HepG2 (cell line): ENCODE data around the gene PLEKHG5. TPM values are rescaled to one million over a fixed set of nuclear protein-coding genes. Genes with fewer than 3 reads are reported as not detected.

Source experiments
- NAIF1 ChIP-seq: sonication (generic); formaldehyde crosslinking; IDR thresholded peaks from 2 replicates; pipeline ENCODE4 v1.5.0; 2020; ENCODE audit warnings: mild to moderate bottlenecking, missing genetic modification reagents, borderline replicate concordance
- NR2F2 ChIP-seq: IDR thresholded peaks from 2 replicates; pipeline ENCODE4 v1.6.1; 2012; ENCODE audit warnings: low read depth, inconsistent platforms, borderline replicate concordance
- TAF1 ChIP-seq: sonication (generic); formaldehyde crosslinking; IDR thresholded peaks from 2 replicates; pipeline ENCODE4 v1.4.0; 2020; ENCODE audit warnings: missing genetic modification reagents
- ZNF10 ChIP-seq: sonication (generic); formaldehyde crosslinking; IDR thresholded peaks from 2 replicates; pipeline ENCODE4 v1.4.0; 2020; ENCODE audit warnings: mild to moderate bottlenecking, low read depth, missing genetic modification reagents, borderline replicate concordance
- ZNF235 ChIP-seq: sonication (generic); formaldehyde crosslinking; IDR thresholded peaks from 2 replicates; pipeline ENCODE4 v1.8.1; 2023; ENCODE audit warnings: mild to moderate bottlenecking, missing genetic modification reagents, borderline replicate concordance
- ZNF3 ChIP-seq: IDR thresholded peaks from 2 replicates; pipeline ENCODE4 v1.7.0; 2017; ENCODE audit warnings: inconsistent platforms
- ZNF34 ChIP-seq: sonication (generic); formaldehyde crosslinking; IDR thresholded peaks from 2 replicates; pipeline ENCODE4 v1.4.0; 2020; ENCODE audit warnings: mild to moderate bottlenecking, missing genetic modification reagents, borderline replicate concordance
- ZNF782 ChIP-seq: sonication (generic); formaldehyde crosslinking; IDR thresholded peaks from 2 replicates; pipeline ENCODE4 v1.4.0; 2020; ENCODE audit warnings: missing genetic modification reagents, mild to moderate bottlenecking, borderline replicate concordance
- polyA plus RNA-seq, 8 experiments: library from polyadenylated mRNA; depleted of rRNA in 3 of 8; stranded (reverse) in 7 of 8; unstranded in 1 of 8; fragments of >200 nt; fragmentation: Illumina TruSeq in 4 of 8; extraction: Trizol in 4 of 8; gene quantifications; 2 replicates each; pipeline versions ENCODE4 v1.2.1 to v1.2.3, GENCODE V29; 2011 to 2016; ENCODE audit warnings: low read depth in 4 of 8, missing spikeins in 1 of 8, mixed read lengths in 1 of 8; ENCODE audit not compliant: insufficient read depth in 1 of 8
- total RNA-seq, 5 experiments: library from RNA; depleted of rRNA; stranded (reverse); fragments of >200 nt; fragmentation: Illumina TruSeq; extraction: Trizol; gene quantifications; 2 replicates each; pipeline ENCODE4 v1.2.3, GENCODE V29; 2016; ENCODE audit warnings: low read depth in 1 of 5
- TF ChIP-seq, protein P1 (sequence below): IDR thresholded peaks from 2 replicates; pipeline ENCODE4 v1.6.1; 2016; ENCODE audit warnings: missing compliant biosample characterization, missing genetic modification reagents, borderline replicate concordance
- TF ChIP-seq, protein P2 (sequence below): sonication (generic); formaldehyde crosslinking; IDR thresholded peaks from 2 replicates; pipeline ENCODE4 v1.4.0; 2020; ENCODE audit warnings: missing genetic modification reagents
- TF ChIP-seq, protein P3 (sequence below): sonication (generic); formaldehyde crosslinking; IDR thresholded peaks from 2 replicates; pipeline ENCODE4 v1.4.0; 2020; ENCODE audit warnings: missing genetic modification reagents
- TF ChIP-seq, protein P4 (sequence below): sonication (generic); formaldehyde crosslinking; IDR thresholded peaks from 2 replicates; pipeline ENCODE4 v1.4.0; 2020; ENCODE audit warnings: missing genetic modification reagents
- TF ChIP-seq, protein P5 (sequence below): sonication (generic); formaldehyde crosslinking; conservative IDR thresholded peaks from 2 replicates; pipeline ENCODE4 v1.4.0; 2020; ENCODE audit warnings: missing genetic modification reagents
- TF ChIP-seq, protein P6 (sequence below): sonication (generic); formaldehyde crosslinking; IDR thresholded peaks from 2 replicates; pipeline ENCODE4 v1.4.0; 2020; ENCODE audit warnings: missing genetic modification reagents
- TF ChIP-seq, protein P7 (sequence below): IDR thresholded peaks from 2 replicates; pipeline ENCODE4 v1.6.1; 2012; ENCODE audit warnings: inconsistent platforms
- TF ChIP-seq, protein P8 (sequence below): sonication (generic); formaldehyde crosslinking; conservative IDR thresholded peaks from 2 replicates; pipeline ENCODE4 v1.8.1; 2023; ENCODE audit warnings: missing genetic modification reagents

Gene PLEKHG5
- total and polyA plus RNA-seq, 2 of the 13 experiments (the other 11 are each of a cell fraction or from before 2014, with no cell fraction given) = 1.9 to 3.5 TPM

DNA sequence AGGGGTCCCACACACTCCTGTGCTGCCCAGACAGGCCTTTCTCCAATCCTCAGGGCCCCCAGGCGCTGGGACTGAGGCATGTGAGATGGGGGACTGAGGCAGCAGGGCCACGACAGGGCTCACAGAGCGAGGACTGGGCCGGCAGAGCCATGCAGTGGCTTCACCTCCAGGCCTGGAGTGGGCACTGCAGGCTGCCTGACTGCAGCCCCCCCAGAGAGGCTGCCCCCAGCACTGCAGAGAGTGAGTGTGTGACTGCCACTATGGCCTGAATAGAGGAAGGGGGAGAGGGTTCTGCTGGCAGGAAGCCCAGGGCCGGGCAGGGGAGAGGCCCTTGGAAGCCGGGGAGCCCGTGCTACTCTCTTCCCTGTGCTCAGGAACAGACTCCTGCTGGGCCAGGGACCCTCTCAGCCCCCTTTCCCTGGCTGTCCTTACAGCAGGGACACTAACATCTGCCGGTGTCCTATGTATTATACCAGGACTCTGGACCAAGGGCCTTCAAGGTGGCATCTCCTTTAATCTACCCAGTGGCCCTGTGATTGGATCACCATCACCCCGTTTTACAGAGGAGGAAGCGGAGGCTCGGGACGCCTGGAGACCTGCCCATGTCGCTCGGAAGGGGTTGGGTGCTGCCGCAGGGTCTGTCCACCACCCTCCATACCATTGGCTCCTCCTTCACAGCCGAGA, 20.2 kb upstream of the PLEKHG5 start (continued):
- TF ChIP-seq, protein P1, sequence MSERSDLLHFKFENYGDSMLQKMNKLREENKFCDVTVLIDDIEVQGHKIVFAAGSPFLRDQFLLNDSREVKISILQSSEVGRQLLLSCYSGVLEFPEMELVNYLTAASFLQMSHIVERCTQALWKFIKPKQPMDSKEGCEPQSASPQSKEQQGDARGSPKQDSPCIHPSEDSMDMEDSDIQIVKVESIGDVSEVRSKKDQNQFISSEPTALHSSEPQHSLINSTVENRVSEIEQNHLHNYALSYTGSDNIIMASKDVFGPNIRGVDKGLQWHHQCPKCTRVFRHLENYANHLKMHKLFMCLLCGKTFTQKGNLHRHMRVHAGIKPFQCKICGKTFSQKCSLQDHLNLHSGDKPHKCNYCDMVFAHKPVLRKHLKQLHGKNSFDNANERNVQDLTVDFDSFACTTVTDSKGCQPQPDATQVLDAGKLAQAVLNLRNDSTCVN (CRISPR knock-in tag) = no peak
- TF ChIP-seq TAF1 (CRISPR knock-in tag) (peak; percentile 19; the same call in 1 of the 2 replicates), ZNF782 (no peak), ZNF3 (no peak), NR2F2 (no peak), ZNF235 (CRISPR knock-in tag) (0 out of 2 replicates have a peak, but pooled peaks have one; percentile 35), ZNF10 (CRISPR knock-in tag) (no peak), NAIF1 (CRISPR knock-in tag) (no peak), ZNF34 (CRISPR knock-in tag) (no peak)
- TF ChIP-seq, protein P2, sequence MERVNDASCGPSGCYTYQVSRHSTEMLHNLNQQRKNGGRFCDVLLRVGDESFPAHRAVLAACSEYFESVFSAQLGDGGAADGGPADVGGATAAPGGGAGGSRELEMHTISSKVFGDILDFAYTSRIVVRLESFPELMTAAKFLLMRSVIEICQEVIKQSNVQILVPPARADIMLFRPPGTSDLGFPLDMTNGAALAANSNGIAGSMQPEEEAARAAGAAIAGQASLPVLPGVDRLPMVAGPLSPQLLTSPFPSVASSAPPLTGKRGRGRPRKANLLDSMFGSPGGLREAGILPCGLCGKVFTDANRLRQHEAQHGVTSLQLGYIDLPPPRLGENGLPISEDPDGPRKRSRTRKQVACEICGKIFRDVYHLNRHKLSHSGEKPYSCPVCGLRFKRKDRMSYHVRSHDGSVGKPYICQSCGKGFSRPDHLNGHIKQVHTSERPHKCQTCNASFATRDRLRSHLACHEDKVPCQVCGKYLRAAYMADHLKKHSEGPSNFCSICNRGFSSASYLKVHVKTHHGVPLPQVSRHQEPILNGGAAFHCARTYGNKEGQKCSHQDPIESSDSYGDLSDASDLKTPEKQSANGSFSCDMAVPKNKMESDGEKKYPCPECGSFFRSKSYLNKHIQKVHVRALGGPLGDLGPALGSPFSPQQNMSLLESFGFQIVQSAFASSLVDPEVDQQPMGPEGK (CRISPR knock-in tag) = peak; percentile 60
- TF ChIP-seq, protein P3, sequence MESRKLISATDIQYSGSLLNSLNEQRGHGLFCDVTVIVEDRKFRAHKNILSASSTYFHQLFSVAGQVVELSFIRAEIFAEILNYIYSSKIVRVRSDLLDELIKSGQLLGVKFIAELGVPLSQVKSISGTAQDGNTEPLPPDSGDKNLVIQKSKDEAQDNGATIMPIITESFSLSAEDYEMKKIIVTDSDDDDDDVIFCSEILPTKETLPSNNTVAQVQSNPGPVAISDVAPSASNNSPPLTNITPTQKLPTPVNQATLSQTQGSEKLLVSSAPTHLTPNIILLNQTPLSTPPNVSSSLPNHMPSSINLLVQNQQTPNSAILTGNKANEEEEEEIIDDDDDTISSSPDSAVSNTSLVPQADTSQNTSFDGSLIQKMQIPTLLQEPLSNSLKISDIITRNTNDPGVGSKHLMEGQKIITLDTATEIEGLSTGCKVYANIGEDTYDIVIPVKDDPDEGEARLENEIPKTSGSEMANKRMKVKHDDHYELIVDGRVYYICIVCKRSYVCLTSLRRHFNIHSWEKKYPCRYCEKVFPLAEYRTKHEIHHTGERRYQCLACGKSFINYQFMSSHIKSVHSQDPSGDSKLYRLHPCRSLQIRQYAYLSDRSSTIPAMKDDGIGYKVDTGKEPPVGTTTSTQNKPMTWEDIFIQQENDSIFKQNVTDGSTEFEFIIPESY (CRISPR knock-in tag) = no peak
- TF ChIP-seq, protein P4, sequence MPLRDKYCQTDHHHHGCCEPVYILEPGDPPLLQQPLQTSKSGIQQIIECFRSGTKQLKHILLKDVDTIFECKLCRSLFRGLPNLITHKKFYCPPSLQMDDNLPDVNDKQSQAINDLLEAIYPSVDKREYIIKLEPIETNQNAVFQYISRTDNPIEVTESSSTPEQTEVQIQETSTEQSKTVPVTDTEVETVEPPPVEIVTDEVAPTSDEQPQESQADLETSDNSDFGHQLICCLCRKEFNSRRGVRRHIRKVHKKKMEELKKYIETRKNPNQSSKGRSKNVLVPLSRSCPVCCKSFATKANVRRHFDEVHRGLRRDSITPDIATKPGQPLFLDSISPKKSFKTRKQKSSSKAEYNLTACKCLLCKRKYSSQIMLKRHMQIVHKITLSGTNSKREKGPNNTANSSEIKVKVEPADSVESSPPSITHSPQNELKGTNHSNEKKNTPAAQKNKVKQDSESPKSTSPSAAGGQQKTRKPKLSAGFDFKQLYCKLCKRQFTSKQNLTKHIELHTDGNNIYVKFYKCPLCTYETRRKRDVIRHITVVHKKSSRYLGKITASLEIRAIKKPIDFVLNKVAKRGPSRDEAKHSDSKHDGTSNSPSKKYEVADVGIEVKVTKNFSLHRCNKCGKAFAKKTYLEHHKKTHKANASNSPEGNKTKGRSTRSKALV (CRISPR knock-in tag) = no peak
- TF ChIP-seq, protein P5, sequence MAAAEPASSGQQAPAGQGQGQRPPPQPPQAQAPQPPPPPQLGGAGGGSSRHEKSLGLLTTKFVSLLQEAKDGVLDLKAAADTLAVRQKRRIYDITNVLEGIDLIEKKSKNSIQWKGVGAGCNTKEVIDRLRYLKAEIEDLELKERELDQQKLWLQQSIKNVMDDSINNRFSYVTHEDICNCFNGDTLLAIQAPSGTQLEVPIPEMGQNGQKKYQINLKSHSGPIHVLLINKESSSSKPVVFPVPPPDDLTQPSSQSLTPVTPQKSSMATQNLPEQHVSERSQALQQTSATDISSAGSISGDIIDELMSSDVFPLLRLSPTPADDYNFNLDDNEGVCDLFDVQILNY (CRISPR knock-in tag) = no peak
- TF ChIP-seq, protein P6, sequence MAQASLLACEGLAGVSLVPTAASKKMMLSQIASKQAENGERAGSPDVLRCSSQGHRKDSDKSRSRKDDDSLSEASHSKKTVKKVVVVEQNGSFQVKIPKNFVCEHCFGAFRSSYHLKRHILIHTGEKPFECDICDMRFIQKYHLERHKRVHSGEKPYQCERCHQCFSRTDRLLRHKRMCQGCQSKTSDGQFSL = 0 out of 2 replicates have a peak, but pooled peaks have one; percentile 23
- TF ChIP-seq, protein P7, sequence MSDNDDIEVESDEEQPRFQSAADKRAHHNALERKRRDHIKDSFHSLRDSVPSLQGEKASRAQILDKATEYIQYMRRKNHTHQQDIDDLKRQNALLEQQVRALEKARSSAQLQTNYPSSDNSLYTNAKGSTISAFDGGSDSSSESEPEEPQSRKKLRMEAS = 0 out of 2 replicates have a peak, but pooled peaks have one; percentile 2
- TF ChIP-seq, protein P8, sequence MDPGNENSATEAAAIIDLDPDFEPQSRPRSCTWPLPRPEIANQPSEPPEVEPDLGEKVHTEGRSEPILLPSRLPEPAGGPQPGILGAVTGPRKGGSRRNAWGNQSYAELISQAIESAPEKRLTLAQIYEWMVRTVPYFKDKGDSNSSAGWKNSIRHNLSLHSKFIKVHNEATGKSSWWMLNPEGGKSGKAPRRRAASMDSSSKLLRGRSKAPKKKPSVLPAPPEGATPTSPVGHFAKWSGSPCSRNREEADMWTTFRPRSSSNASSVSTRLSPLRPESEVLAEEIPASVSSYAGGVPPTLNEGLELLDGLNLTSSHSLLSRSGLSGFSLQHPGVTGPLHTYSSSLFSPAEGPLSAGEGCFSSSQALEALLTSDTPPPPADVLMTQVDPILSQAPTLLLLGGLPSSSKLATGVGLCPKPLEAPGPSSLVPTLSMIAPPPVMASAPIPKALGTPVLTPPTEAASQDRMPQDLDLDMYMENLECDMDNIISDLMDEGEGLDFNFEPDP (CRISPR knock-in tag) = no peak
